Measurements from ENCODE around the gene PDE1A. TPM values are rescaled to one million over a fixed set of nuclear protein-coding genes. Genes with fewer than 3 reads are reported as not detected.

PDE1A gene
- total and polyA plus RNA-seq, 4 donors, result 0.64 to 5.2 (median 1.7) TPM

- no peaks in the 10 kb centered on the region for H3K27me3 ChIP-seq (ENCODE audit: control insufficient read depth in 4 of 4, insufficient read depth in 4 of 4, low read length in 3 of 4)
- TF ChIP-seq NR2F2 (IDR thresholded peaks at IDR 0.05), result no peak
- TF ChIP-seq REST (IDR thresholded peaks at IDR 0.05), result no peak
- no peak for TF ChIP-seq SP1 (IDR thresholded peaks at IDR 0.05)
- no peak for TF ChIP-seq HNF4A (conservative IDR thresholded peaks at IDR 0.05)
- TF ChIP-seq ZBTB33 (IDR thresholded peaks at IDR 0.05), result no peak
- TF ChIP-seq HNF4G (IDR thresholded peaks at IDR 0.05), result no peak
- no peak for TF ChIP-seq RXRA (IDR thresholded peaks at IDR 0.05)
- TF ChIP-seq TAF1 (conservative IDR thresholded peaks at IDR 0.05), result no peak
- TF ChIP-seq FOXA2 (IDR thresholded peaks at IDR 0.05), result no peak
- no peak for TF ChIP-seq RAD21 (IDR thresholded peaks at IDR 0.05)
- no peak for TF ChIP-seq FOXA1 (IDR thresholded peaks at IDR 0.05)
- H3K36me3 ChIP-seq (ENCODE audit: control insufficient read depth in 4 of 4, insufficient read depth in 3 of 4, low read depth in 1 of 4, low read length in 3 of 4), result no peaks in the 10 kb centered on the region
- peaks cover 0 to 10% (median 2%) of the 10 kb centered on the region in 4 donors for H3K9me3 ChIP-seq (ENCODE audit: control insufficient read depth in 4 of 4, low read length in 3 of 4)
- no peaks in the 10 kb centered on the region for H3K4me1 ChIP-seq (ENCODE audit: control insufficient read depth in 4 of 4, insufficient read depth in 4 of 4, low read length in 3 of 4)
- no peak for DNase-seq (ENCODE audit: low spot score)
- no peak overlapping the region for H3K4me3 ChIP-seq (ENCODE audit: low read depth in 1 of 3, low read length in 3 of 3)
- 8% methylated on average over 1 of the region's 1 CpG for WGBS
- no peak overlapping the region for H3K27ac ChIP-seq (ENCODE audit: low read depth in 1 of 2, low read length in 2 of 2)
- no peak overlapping the region for H3K9ac ChIP-seq (ENCODE audit: low read depth in 1 of 2, low read length in 2 of 2)
Observed at GRCh38 chr2:182379241-182379640, 47.6 kb downstream of the PDE1A start.

GRCh38 chr2:182378759-182379158 lies 48.1 kb downstream of the PDE1A start:
- Histone ChIP-seq H3K4me3 (ENCODE audit: low read depth in 1 of 3, low read length in 3 of 3) (no peak overlapping the region), H3K9me3 (ENCODE audit: control insufficient read depth in 4 of 4, low read length in 3 of 4) (peaks cover 0 to 6% (median 2%) of the 10 kb centered on the region in 4 donors), H3K4me1 (ENCODE audit: control insufficient read depth in 4 of 4, insufficient read depth in 4 of 4, low read length in 3 of 4) (no peaks in the 10 kb centered on the region), H3K36me3 (ENCODE audit: control insufficient read depth in 4 of 4, insufficient read depth in 3 of 4, low read depth in 1 of 4, low read length in 3 of 4) (no peaks in the 10 kb centered on the region), H3K27ac (ENCODE audit: low read depth in 1 of 2, low read length in 2 of 2) (no peak overlapping the region), H3K9ac (ENCODE audit: low read depth in 1 of 2, low read length in 2 of 2) (no peak overlapping the region), H3K27me3 (ENCODE audit: control insufficient read depth in 4 of 4, insufficient read depth in 4 of 4, low read length in 3 of 4) (no peaks in the 10 kb centered on the region)
- no peak for DNase-seq (ENCODE audit: low spot score)
- 45% methylated on average over 2 of the region's 2 CpGs for WGBS
- no peak for TF ChIP-seq RXRA (IDR thresholded peaks at IDR 0.05)
- TF ChIP-seq TAF1 (conservative IDR thresholded peaks at IDR 0.05), result no peak
- TF ChIP-seq FOXA1 (IDR thresholded peaks at IDR 0.05), result no peak
- no peak for TF ChIP-seq ATF3 (IDR thresholded peaks at IDR 0.05)
- TF ChIP-seq FOXA2 (IDR thresholded peaks at IDR 0.05), result no peak
- TF ChIP-seq RAD21 (IDR thresholded peaks at IDR 0.05), result no peak
- no peak for TF ChIP-seq SP1 (IDR thresholded peaks at IDR 0.05)
- TF ChIP-seq ZBTB33 (IDR thresholded peaks at IDR 0.05), result no peak
- no peak for TF ChIP-seq MAX (IDR thresholded peaks at IDR 0.05)
- TF ChIP-seq HNF4A (conservative IDR thresholded peaks at IDR 0.05), result no peak
- no peak for TF ChIP-seq REST (IDR thresholded peaks at IDR 0.05)
- no peak for TF ChIP-seq JUND (IDR thresholded peaks at IDR 0.05)
- TF ChIP-seq GABPA (IDR thresholded peaks at IDR 0.05 in 1 of 2, conservative IDR thresholded peaks at IDR 0.05 in 1 of 2), result no peak
- no peak for TF ChIP-seq YY1 (IDR thresholded peaks at IDR 0.05)
- TF ChIP-seq HNF4G (IDR thresholded peaks at IDR 0.05), result no peak
- TF ChIP-seq CTCF (IDR thresholded peaks at IDR 0.05; ENCODE audit: low read depth, low read length, missing input control), result no peak
- TF ChIP-seq NR2F2 (IDR thresholded peaks at IDR 0.05), result no peak
- no peak for TF ChIP-seq EGR1 (IDR thresholded peaks at IDR 0.05; ENCODE audit: low read depth in 2 of 2)
